Omental fat pad (tissue), 4 donors: ENCODE results near the gene NFX1. TPM values are rescaled to one million over a fixed set of nuclear protein-coding genes. Genes with fewer than 3 reads are reported as not detected.

Source experiments
- ATAC-seq: fragments of 150-250 bp; one replicate; pipeline ENCODE4 v1.9.1; 2016; ENCODE audit warnings: mild to moderate bottlenecking, moderate library complexity; ENCODE audit not compliant: low FRiP score
- DNase-seq: peaks from one replicate; pipeline ENCODE4 v3.0.0-alpha.2; 2019; ENCODE audit warnings: low spot score
- CTCF ChIP-seq, 3 donors: fragments of 450-650 bp; IDR thresholded peaks; one replicate each; pipeline ENCODE4 v1.5.1; 2016 to 2017; ENCODE audit warnings: antibody characterized with exemption in 3 of 3, mild to moderate bottlenecking in 3 of 3, moderate library complexity in 2 of 3
- total RNA-seq, 4 donors: library from RNA; depleted of rRNA; stranded (reverse); fragments of >200 nt; gene quantifications; one replicate each; pipeline ENCODE4 v1.1.0, GENCODE V29; 2016

The NFX1 gene
- total RNA-seq, 4 donors from 2014 or later = 31.4 to 37.4 (median 34.9) TPM

- no peak for DNase-seq
- no peak for TF ChIP-seq CTCF (IDR thresholded peaks at IDR 0.05)
- no peak for ATAC-seq
These were observed 12.8 kb upstream of the NFX1 start for GRCh38 chr9:33277484-33277883.

GRCh38 chr9:33285502-33285901 lies 4.8 kb upstream of the NFX1 start:
- no peak for TF ChIP-seq CTCF (IDR thresholded peaks at IDR 0.05)
- no peak for DNase-seq
- no peak for ATAC-seq

- TF ChIP-seq CTCF (IDR thresholded peaks at IDR 0.05) = no peak
- DNase-seq (no peak), ATAC-seq (no peak)
These were observed 3.2 kb upstream of the NFX1 start for GRCh38 chr9:33287087-33287490.

GRCh38 chr9:33288235-33288634 lies 2.1 kb upstream of the NFX1 start:
- no peak for TF ChIP-seq CTCF (IDR thresholded peaks at IDR 0.05)
- ATAC-seq = no peak
- no peak for DNase-seq

GRCh38 chr9:33288828-33289483 lies 1.4 kb upstream of the NFX1 start:
- TF ChIP-seq CTCF (IDR thresholded peaks at IDR 0.05) = no peak
- ATAC-seq (no peak), DNase-seq (no peak)

- TF ChIP-seq CTCF (IDR thresholded peaks at IDR 0.05) = no peak
- ATAC-seq (no peak), DNase-seq (no peak)
These were observed 820 bp upstream of the NFX1 start for GRCh38 chr9:33289496-33289895.

- DNase-seq (no peak), ATAC-seq (peak; percentile 8)
- TF ChIP-seq CTCF (IDR thresholded peaks at IDR 0.05) = no peak
These were observed 425 bp upstream of the NFX1 start for GRCh38 chr9:33289936-33290246.
